ENCODE results near the gene XPC. TPM values are rescaled to one million over a fixed set of nuclear protein-coding genes. Genes with fewer than 3 reads are reported as not detected.

The XPC gene
- total RNA-seq, 1 experiment from 2014 or later, result 34.9 TPM

- no peaks in the 10 kb centered on the region for H3K9me3 Mint-ChIP-seq
- H3K4me1 Mint-ChIP-seq, result peaks cover 2% of the 10 kb centered on the region; the same call in 1 of the 2 replicates
- DNase-seq (ENCODE audit: low spot score) (no peak), ATAC-seq (no peak)
- POLR2A ChIA-PET, result no interaction called here
- no peaks in the 10 kb centered on the region for H3K27me3 Mint-ChIP-seq (ENCODE audit: low read depth)
- CTCF ChIA-PET, result interaction anchor here (1.6 to 2.3 kb wide), 2 partner anchors 62 to 257 kb away, joined by 5 to 10 read pairs; no protein-coding TSS in a partner anchor
- TF ChIP-seq ZNF425 (CRISPR knock-in tag; conservative IDR thresholded peaks at IDR 0.05) (no peak), ATF2 (CRISPR knock-in tag; IDR thresholded peaks at IDR 0.05; ENCODE audit: borderline replicate concordance, low read depth) (no peak), ZNF263 (CRISPR knock-in tag; IDR thresholded peaks at IDR 0.05; ENCODE audit: low read depth) (no peak), NFATC4 (CRISPR knock-in tag; IDR thresholded peaks at IDR 0.05) (no peak), ERG (CRISPR knock-in tag; IDR thresholded peaks at IDR 0.05) (no peak), NR2C2 (CRISPR knock-in tag; IDR thresholded peaks at IDR 0.05) (no peak), IRF2 (CRISPR knock-in tag; IDR thresholded peaks at IDR 0.05; ENCODE audit: borderline replicate concordance, low read depth) (no peak), ZNF416 (CRISPR knock-in tag; IDR thresholded peaks at IDR 0.05) (no peak), ZNF121 (CRISPR knock-in tag; IDR thresholded peaks at IDR 0.05) (no peak), FOXK1 (CRISPR knock-in tag; IDR thresholded peaks at IDR 0.05) (no peak), RORB (CRISPR knock-in tag; IDR thresholded peaks at IDR 0.05) (no peak), STAT6 (CRISPR knock-in tag; conservative IDR thresholded peaks at IDR 0.05; ENCODE audit: low read depth) (no peak), CREM (CRISPR knock-in tag; IDR thresholded peaks at IDR 0.05) (no peak), FOXP1 (CRISPR knock-in tag; IDR thresholded peaks at IDR 0.05; ENCODE audit: borderline replicate concordance) (no peak), SOX15 (CRISPR knock-in tag; IDR thresholded peaks at IDR 0.05) (no peak), ATF1 (CRISPR knock-in tag; IDR thresholded peaks at IDR 0.05) (no peak), MAX (CRISPR knock-in tag; IDR thresholded peaks at IDR 0.05) (no peak), E2F4 (CRISPR knock-in tag; IDR thresholded peaks at IDR 0.05; ENCODE audit: borderline replicate concordance, low read depth) (no peak)
- H3K4me3 Mint-ChIP-seq, result no peak overlapping the region
- H3K36me3 Mint-ChIP-seq, result peaks cover 34% of the 10 kb centered on the region
- H3K27ac Mint-ChIP-seq, result no peak overlapping the region
Observed at GRCh38 chr3:14153663-14154062, 24.7 kb downstream of the XPC start.

Data from WTC11 (cell line).